Transverse colon (tissue), 4 donors: ENCODE data around the gene ZNF273. TPM values are rescaled to one million over a fixed set of nuclear protein-coding genes. Genes with fewer than 3 reads are reported as not detected.

ENCODE experiments used
- DNase-seq: peaks from one replicate; pipeline ENCODE4 v3.0.0-alpha.2; 2019
- H3K27ac ChIP-seq, 4 donors: fragments of 200-600 bp; sonication (generic); 2 replicates each; pipeline ENCODE4 v1.5.1; 2016 to 2018; ENCODE audit warnings: inconsistent platforms in 4 of 4
- H3K27me3 ChIP-seq: fragments of 200-600 bp; sonication (generic); 2 replicates; pipeline ENCODE4 v1.5.1; 2017; ENCODE audit warnings: inconsistent platforms
- H3K36me3 ChIP-seq, 4 donors: fragments of 200-600 bp; sonication (generic); 2 replicates each; pipeline ENCODE4 v1.5.1; 2017 to 2019; ENCODE audit warnings: inconsistent platforms in 4 of 4
- H3K4me1 ChIP-seq, 4 donors: fragments of 200-600 bp; sonication (generic); 2 replicates each; pipeline ENCODE4 v1.5.1; 2017 to 2020; ENCODE audit warnings: inconsistent platforms in 4 of 4
- H3K4me3 ChIP-seq, 4 donors: fragments of 200-600 bp; sonication (generic); 1 replicate in 1 of 4; 2 replicates in 3 of 4; pipeline versions ENCODE4 v1.5.1 to v1.6.1; 2017 to 2019; ENCODE audit warnings: inconsistent platforms in 4 of 4
- H3K9me3 ChIP-seq, 2 donors: fragments of 200-600 bp; sonication (generic); 2 replicates each; pipeline ENCODE4 v1.5.1; 2017 to 2019; ENCODE audit warnings: inconsistent platforms in 2 of 2
- EP300 ChIP-seq: sonication (generic); formaldehyde crosslinking; IDR thresholded peaks from one replicate; pipeline ENCODE4 v1.6.1; 2017; ENCODE audit warnings: antibody characterized with exemption, low read depth
- POLR2A ChIP-seq: fragments of 450-650 bp; IDR thresholded peaks from one replicate; pipeline ENCODE4 v1.6.1; 2016; ENCODE audit warnings: antibody characterized with exemption, mild to moderate bottlenecking, moderate library complexity
- POLR2AphosphoS5 ChIP-seq, 3 donors: sonication (generic); formaldehyde crosslinking; IDR thresholded peaks; one replicate each; pipeline ENCODE4 v1.6.1; 2016; ENCODE audit warnings: antibody characterized with exemption in 3 of 3
- WGBS, 2 donors: methylation state at CpG; one replicate each; pipeline ENCODE4 v1.1.5; 2018; ENCODE audit warnings: low coverage in 1 of 2; 5-methylcytosine and 5-hydroxymethylcytosine counted together
- in situ Hi-C, 4 donors: fragments of 200-750 bp; cut with MboI; loops; one replicate each; pipeline versions ENCODE4 v1.15.0 to v1.15.1; 2017; ENCODE audit warnings: low sequenced_read_pairs in 3 of 4, low pct_ligation_motif_present in 1 of 4, low pct_unique_long_range_greater_than_20kb in 1 of 4
- intact Hi-C: fragments of 100-400 bp; cut with DNase I; formaldehyde crosslinking; loops from one replicate; pipeline ENCODE4 v1.15.1; 2023; ENCODE audit warnings: low total_unique reads
- total RNA-seq, 4 donors: library from RNA; depleted of rRNA; stranded (reverse); fragments of >200 nt; gene quantifications; one replicate each; pipeline ENCODE4 v1.1.0, GENCODE V29; 2016
- TF ChIP-seq, protein P1 (sequence below), 5 experiments: fragments of 200-600 bp in 3 of 5; fragments of 450-650 bp in 2 of 5; sonication (generic) in 3 of 5; IDR thresholded peaks; 1 replicate in 2 of 5; 2 replicates in 3 of 5; pipeline ENCODE4 v1.5.1; 2016 to 2017; ENCODE audit warnings: antibody characterized with exemption in 5 of 5, inconsistent platforms in 3 of 5, mild to moderate bottlenecking in 2 of 5, moderate library complexity in 1 of 5

Gene ZNF273
- total RNA-seq, 4 donors from 2014 or later, result 4.1 to 14.9 (median 5.7) TPM

- intact Hi-C loops, result no loop called here
These were observed 17.4 kb upstream of the ZNF273 start for GRCh38 chr7:64885520-64886240.

GRCh38 chr7:64886956-64887545, 16.0 kb upstream of the ZNF273 start:
- intact Hi-C loops (no loop called here), in situ Hi-C loops (loop anchor here in 1 of 4 donors (25.0 kb wide), 1 partner anchor 100 kb away; the partner anchor contains the start of gene ZNF138)
- Histone ChIP-seq H3K27ac (no peak overlapping the region), H3K27me3 (peaks cover 40% of the 10 kb centered on the region), H3K4me3 (no peak overlapping the region), H3K36me3 (no peaks in the 10 kb centered on the region), H3K4me1 (peaks cover 0 to 24% (median 16%) of the 10 kb centered on the region in 4 donors), H3K9me3 (no peaks in the 10 kb centered on the region)
- DNase-seq, result no peak
- no peak for TF ChIP-seq EP300
- TF ChIP-seq, protein P1, sequence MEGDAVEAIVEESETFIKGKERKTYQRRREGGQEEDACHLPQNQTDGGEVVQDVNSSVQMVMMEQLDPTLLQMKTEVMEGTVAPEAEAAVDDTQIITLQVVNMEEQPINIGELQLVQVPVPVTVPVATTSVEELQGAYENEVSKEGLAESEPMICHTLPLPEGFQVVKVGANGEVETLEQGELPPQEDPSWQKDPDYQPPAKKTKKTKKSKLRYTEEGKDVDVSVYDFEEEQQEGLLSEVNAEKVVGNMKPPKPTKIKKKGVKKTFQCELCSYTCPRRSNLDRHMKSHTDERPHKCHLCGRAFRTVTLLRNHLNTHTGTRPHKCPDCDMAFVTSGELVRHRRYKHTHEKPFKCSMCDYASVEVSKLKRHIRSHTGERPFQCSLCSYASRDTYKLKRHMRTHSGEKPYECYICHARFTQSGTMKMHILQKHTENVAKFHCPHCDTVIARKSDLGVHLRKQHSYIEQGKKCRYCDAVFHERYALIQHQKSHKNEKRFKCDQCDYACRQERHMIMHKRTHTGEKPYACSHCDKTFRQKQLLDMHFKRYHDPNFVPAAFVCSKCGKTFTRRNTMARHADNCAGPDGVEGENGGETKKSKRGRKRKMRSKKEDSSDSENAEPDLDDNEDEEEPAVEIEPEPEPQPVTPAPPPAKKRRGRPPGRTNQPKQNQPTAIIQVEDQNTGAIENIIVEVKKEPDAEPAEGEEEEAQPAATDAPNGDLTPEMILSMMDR (IDR thresholded peaks at IDR 0.05), result no peak
- no peak for TF ChIP-seq POLR2A
- no peak for TF ChIP-seq POLR2AphosphoS5 (IDR thresholded peaks at IDR 0.05)
- 63 to 82% methylated on average over 2 to 4 of the region's 4 CpGs for WGBS, 2 donors

More at GRCh38 chr7:64885520-64886240, 17.4 kb upstream of the ZNF273 start:
- H3K4me1 ChIP-seq, result peaks cover 0 to 26% (median 15%) of the 10 kb centered on the region in 4 donors
- WGBS, 2 donors, result 86 to 95% methylated on average over 5 of the region's 5 CpGs
- no peaks in the 10 kb centered on the region for H3K36me3 ChIP-seq
- TF ChIP-seq EP300 (no peak), POLR2A (no peak), POLR2AphosphoS5 (IDR thresholded peaks at IDR 0.05) (no peak)
- TF ChIP-seq, protein P1 (IDR thresholded peaks at IDR 0.05), result no peak
- no peaks in the 10 kb centered on the region for H3K9me3 ChIP-seq
- H3K27me3 ChIP-seq, result peaks cover 41% of the 10 kb centered on the region
- in situ Hi-C loops, result loop anchor here in 1 of 4 donors (25.0 kb wide), 1 partner anchor 98 kb away; the partner anchor contains the start of gene ZNF138
- no peak for DNase-seq
- no peak overlapping the region for H3K4me3 ChIP-seq
- H3K27ac ChIP-seq, result no peak overlapping the region

DNA sequence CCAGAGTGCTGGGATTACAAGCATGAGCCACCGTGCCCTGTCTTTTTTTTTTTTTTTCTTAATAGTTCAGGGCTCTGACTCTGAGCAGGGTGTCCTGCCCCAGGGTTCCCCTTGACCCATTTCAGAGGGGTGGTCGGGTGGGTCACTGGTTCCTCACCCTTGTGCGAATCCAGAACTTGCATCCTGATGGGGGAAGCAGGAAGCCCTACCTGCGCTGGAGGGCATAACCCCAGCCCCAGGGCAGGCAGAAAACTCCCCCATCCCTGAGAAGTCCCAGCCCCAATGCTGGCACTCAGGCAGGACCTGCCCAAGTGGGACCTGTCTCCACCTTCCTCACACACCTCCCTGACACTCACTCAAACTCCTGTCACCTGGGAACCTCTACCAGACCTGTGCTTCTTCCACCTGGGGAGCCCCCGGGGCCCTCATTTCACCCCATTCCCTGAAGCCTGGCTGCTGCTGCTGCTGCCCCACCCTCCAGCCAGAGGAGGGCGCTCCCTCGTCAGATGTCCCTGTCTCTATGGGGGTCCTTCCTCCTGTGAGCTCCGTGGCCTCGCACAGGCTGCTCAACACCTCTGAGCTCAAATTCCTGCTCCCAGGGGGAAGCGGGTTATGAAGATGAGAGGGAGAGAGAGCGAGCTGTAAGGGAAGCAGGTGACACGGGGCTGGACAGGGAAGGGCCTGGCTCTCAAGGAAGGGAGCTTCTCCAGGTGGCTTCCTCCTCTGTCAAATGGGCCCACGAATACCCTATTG, 15.1 kb upstream of the ZNF273 start:
- intact Hi-C loops, result no loop called here
- H3K27me3 ChIP-seq, result peaks cover 33% of the 10 kb centered on the region
- TF ChIP-seq EP300, result no peak
- TF ChIP-seq, protein P1 (IDR thresholded peaks at IDR 0.05), result peak in 4 of 5 experiments; percentile 30 to 49 (median 40)
- H3K36me3 ChIP-seq, result no peaks in the 10 kb centered on the region
- peaks cover 0 to 24% (median 16%) of the 10 kb centered on the region in 4 donors for H3K4me1 ChIP-seq
- H3K27ac ChIP-seq, result peak overlapping the region in 1 of 4 donors; percentile 55
- H3K4me3 ChIP-seq, result peak overlapping the region; percentile 30 to 65 (median 56)
- no peaks in the 10 kb centered on the region for H3K9me3 ChIP-seq
- peak; percentile 60 for DNase-seq
- in situ Hi-C loops, result loop anchor here in 1 of 4 donors (25.0 kb wide), 1 partner anchor 101 kb away; the partner anchor contains the start of gene ZNF138
- WGBS, 2 donors, result 13 to 17% methylated on average over 6 to 13 of the region's 13 CpGs

DNA sequence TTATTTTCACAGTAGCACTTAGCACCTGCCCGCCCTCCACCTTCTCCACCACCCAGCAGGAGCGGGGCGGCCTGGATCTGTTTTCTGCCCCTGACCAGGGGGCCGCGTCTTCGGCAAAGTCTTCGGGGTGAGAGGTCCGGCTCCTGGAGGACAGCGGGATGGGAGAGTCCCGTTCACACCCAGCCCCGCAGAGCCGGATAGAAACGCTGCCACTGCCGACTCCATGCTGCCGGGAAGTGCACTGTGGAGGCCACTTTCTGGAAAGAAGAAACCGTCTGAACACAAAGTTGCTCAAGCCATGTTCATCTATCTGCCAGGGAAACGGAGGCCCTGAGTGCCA, 14.5 kb upstream of the ZNF273 start:
- WGBS, 2 donors, result 15% methylated on average over 10 of the region's 17 CpGs; no CpG with 5 or more reads in 1 of the 2 donors
- Histone ChIP-seq H3K27ac (peak overlapping the region in 2 of 4 donors; percentile 7 to 55), H3K9me3 (no peaks in the 10 kb centered on the region), H3K4me3 (peak overlapping the region; percentile 30 to 65 (median 56)), H3K4me1 (peaks cover 0 to 24% (median 16%) of the 10 kb centered on the region in 4 donors), H3K27me3 (peaks cover 33% of the 10 kb centered on the region), H3K36me3 (no peaks in the 10 kb centered on the region)
- TF ChIP-seq POLR2AphosphoS5 (IDR thresholded peaks at IDR 0.05) (no peak), EP300 (no peak), POLR2A (no peak)
- TF ChIP-seq, protein P1 (IDR thresholded peaks at IDR 0.05), result no peak
- DNase-seq, result no peak
- intact Hi-C loops, result no loop called here
- in situ Hi-C loops, result loop anchor here in 1 of 4 donors (25.0 kb wide), 1 partner anchor 101 kb away; the partner anchor contains the start of gene ZNF138
